GM18507 (cell line): ENCODE measurements around the gene RBMS3.
A peak's percentile ranks its signal among the peaks of the same experiment; 100 is the strongest.
"Not testable (repeated sequence)": the region's sequence is repeated elsewhere in the genome, so short reads cannot be mapped to it uniquely, and the experiment has no call there.

Experiments
- DNase-seq: peaks from one replicate; pipeline ENCODE4 v3.0.0; 2011; ENCODE audit warnings: low read depth; ENCODE audit not compliant: insufficient read length; ENCODE audit errors: extremely low spot score
- FAIRE-seq: peaks from 2 replicates; lab custom pipeline; 2011; peaks lifted over from hg19 to GRCh38; lab: Jason Lieb, UNC

Gene RBMS3

GRCh38 chr3:29301332-29302019 lies 20.6 kb downstream of the RBMS3 start:
- FAIRE-seq, result no peak
- DNase-seq, result no peak

DNA sequence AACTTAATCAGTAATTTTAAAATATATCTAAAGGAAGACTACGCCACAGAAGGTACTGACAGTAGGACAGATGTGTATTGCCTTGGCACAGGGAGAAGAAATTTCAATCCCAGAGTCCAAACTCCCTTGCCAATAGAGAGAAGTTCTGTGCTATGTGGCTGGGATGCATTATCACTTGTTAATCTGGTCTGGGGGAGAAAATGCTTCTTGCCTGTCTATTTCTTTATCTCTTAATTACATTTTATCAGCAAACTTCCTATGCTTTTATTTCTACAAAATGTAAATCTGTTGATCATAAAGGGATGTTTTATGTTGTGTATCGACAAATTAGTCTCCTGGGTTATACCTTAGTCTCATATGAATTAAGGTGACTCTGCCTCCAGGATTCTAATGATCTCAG lies 21.7 kb downstream of the RBMS3 start:
- no peak for FAIRE-seq
- no peak for DNase-seq

DNA sequence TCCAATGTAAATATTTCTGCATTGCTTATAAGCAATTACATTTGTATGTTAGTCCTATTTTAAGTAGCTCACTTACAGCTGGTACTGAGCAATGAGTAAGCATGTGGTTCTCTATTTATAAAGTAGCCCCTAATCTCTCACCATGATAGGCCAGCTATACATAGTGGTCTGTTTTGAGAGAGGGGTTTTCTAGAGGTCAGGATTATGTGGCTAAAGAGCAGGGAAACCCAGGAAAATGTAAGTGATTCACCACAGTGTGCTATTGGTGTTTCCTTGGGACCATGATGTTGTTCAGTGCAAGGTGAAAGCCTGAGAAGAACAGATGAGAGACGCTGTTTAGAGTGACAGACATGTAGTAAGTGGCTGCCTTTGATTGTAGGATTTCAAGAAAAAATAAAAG lies 26.4 kb downstream of the RBMS3 start:
- DNase-seq, result no peak
- FAIRE-seq, result no peak

GRCh38 chr3:29310865-29311264 lies 30.0 kb downstream of the RBMS3 start:
- no peak for DNase-seq
- no peak for FAIRE-seq

DNA sequence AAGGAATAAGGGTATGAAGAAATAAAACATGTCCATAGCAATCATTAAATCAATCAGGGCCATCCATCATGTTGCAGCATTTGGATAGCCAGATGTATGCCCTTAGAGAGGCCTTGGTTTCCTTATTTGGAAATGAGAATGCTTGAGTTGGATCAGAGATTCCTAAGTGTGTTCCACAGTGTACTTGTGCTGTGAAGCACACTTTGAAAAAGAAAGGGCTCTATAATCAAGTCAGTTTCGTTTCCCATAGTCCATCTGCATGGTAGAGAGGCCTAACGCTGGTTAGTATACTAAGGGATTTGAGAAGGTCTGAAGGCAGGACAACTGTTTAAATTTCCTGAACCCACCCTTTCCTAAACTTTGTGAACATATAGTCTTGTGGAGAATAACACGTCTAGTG lies 30.9 kb downstream of the RBMS3 start:
- DNase-seq (no peak), FAIRE-seq (no peak)

DNA sequence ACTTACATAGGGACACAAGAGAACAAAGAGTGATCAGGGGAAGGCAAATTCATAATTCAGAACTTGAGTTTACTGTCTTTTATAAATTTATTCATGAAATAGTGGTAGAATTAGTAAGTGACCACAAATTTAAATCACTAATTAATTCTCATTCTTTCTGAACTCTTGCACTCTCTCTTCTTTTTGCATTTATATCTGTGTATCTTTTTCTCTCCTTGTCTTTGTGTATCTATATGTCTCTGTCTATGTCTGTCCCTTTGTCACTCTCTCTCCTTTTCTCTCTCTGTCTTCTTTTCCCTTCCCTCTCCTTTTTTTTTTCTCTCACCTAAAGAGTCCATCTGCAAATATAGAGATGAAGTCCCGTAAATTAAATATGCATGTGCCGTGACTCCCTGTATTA lies 31.5 kb downstream of the RBMS3 start:
- FAIRE-seq, result no peak

GRCh38 chr3:29312960-29313452 lies 32.1 kb downstream of the RBMS3 start:
- FAIRE-seq (no peak), DNase-seq (no peak)

More for the DNA sequence above, 31.5 kb downstream of the RBMS3 start:
- DNase-seq, result no peak

DNA sequence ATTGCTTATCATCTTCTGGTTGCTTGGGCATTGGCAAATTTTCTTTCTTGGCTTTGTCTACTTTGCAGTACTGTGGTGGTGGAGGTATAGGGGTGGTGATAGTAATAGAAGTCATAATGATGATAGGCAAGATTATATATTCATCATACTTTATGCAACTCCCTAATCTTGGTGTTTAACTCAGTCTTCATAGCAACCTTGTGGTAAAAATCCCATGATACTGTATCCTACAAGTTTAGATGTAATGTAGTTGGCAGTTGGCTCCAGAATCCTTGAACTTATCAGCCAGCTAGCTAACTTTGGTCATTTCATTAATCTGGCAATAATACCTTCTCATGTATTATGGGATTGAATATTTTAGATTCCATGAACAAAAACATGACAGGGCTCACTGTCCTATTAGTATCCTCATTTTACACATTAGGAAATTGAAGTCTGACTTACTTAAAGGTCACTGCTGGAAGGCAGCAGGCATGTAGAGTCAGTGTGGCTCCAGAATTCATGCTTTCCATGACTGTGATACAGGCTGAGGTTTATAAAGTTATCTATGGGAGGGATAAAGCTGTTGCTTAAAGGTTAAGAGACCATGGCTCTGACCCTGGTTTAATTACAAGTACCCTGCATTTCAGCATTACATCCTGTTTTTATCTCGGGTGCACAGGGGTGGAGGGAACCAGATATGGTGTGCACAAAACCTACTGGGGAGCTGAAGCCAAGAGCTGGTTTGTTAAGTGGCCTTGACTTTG lies 33.3 kb downstream of the RBMS3 start:
- DNase-seq, result no peak

DNA sequence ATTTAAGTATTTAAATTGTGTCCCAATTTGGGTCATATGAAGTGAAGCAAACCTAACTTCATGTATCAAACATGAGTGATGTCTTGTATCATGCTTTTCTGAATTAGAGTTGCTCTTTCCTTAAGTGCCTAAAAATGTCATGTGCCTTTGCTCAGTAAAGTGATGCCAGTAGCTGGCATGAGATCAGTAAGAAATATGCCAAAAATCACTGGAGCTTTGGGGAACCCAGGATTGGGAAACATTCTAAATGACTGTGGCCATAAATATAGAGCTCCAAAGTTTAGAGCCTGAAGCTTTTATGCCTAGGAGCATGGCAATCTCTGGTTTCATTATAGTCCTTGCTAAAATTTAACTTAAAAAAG lies 33.8 kb downstream of the RBMS3 start:
- DNase-seq (no peak), FAIRE-seq (no peak)

More for the DNA sequence above, 33.3 kb downstream of the RBMS3 start:
- FAIRE-seq, result no peak

GRCh38 chr3:29317659-29318173 lies 36.8 kb downstream of the RBMS3 start:
- DNase-seq, result no peak
- FAIRE-seq, result peak; percentile 12

GRCh38 chr3:29318251-29318650 lies 37.4 kb downstream of the RBMS3 start:
- FAIRE-seq, result no peak
- no peak for DNase-seq

DNA sequence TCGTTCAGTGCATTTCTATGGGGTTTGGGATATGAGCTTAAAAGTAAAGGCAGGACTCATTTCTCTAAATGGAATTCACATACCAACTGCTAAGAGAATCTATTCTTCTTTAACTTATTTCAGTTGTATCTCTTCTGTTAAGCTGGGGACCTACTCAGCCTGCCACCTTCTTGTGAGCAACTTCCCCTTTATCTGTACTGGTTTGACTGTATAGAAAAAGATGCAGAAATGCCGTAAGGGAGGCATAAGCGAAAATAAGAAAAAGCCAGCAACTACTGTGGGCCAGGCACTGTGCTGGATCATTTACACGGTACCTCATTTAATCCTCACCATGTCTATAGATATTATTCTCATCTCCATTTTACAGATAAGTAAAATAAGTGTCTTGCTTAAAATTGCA lies 38.4 kb downstream of the RBMS3 start:
- peak; percentile 78 for FAIRE-seq

GRCh38 chr3:29319798-29320197 lies 38.9 kb downstream of the RBMS3 start:
- DNase-seq (no peak), FAIRE-seq (peak; percentile 51)

More for the DNA sequence above, 38.4 kb downstream of the RBMS3 start:
- no peak for DNase-seq

DNA sequence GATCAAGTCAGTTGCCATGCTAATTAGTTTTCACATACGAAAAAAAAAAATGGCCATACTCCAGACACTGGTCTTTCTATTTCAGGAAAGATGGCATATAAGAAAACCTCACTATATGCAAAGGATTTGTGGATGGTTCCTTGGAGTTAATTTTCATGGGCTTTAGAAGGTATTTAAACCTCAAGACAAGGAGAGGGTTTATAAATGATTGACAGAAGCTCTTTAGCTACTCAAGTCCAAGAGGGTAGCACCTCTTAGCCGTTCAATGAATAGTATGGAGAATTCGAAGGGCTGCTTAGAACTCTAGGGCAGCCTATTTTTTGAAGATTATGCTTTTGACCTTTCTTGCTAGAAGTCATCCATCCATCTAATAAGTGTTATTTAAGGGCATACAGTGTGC lies 41.7 kb downstream of the RBMS3 start:
- DNase-seq, result no peak

GRCh38 chr3:29324180-29324651 lies 43.3 kb downstream of the RBMS3 start:
- DNase-seq, result peak; percentile 8
- peak; percentile 95 for FAIRE-seq

More for the DNA sequence above, 41.7 kb downstream of the RBMS3 start:
- no peak for FAIRE-seq

GRCh38 chr3:29326540-29326939 lies 45.7 kb downstream of the RBMS3 start:
- not testable (repeated sequence) for DNase-seq

DNA sequence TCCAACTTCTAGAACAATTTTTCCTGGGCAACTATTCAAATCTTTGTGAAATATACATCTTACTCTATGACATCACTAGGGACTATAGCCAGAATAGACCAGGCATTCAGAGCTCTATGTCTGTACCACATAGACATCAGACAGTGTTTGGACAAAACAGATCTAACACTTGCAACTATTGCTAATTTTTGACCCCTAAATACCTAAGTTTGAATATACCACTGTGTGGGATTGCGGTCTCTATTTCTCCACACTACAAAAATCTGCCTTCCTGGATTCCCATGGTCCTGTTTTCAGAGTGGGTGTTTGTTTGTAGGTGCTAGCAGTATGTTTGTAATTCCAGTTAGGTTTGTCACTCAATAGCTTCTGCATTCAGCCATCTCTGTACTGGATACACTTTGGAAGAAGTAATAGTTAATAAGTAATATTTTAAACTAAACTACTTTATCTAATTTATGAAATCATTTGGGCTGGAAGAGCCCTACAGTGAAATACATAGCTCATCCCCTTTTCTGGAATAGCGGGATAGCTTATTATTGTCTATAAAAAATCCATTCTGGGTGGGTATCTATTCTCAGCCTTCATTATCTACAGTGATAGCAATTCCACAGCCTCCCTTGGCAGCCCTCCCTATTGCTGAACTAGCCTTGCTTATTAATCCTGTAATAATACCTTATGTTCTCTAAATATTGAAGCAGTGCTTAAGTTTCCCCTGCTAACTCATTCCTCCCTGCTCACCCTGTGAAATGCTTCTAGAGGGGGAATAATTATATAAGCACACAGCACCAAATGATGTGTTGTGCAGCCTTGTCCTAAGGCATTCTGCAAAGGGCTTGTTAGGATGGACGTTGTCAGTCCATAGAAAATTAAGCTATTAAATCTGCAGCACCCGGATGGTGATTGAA lies 49.4 kb downstream of the RBMS3 start:
- FAIRE-seq, result no peak
- DNase-seq, result no peak

More at GRCh38 chr3:29326540-29326939, 45.7 kb downstream of the RBMS3 start:
- FAIRE-seq, result not testable (repeated sequence)

DNA sequence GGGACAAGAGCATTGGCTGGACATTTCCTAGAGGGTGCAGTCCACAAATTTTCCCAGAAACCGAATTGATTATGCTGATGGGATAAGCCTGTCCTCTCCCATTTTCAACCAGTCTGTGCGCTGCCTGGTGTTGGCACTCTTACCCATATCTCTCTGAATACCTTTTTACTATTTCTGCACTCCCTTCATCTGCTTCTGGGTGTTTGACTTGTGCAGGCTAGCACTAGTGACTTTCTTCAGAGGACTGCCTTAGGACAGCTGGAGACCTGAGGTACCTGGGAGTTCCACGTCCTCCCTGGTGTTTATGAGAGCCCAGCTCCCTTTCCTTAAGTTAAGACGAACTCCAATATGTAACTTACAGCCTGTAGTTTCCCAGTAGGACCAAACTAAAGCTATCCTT lies 50.2 kb downstream of the RBMS3 start:
- FAIRE-seq, result no peak
- DNase-seq, result no peak

- FAIRE-seq (no peak), DNase-seq (no peak)
Observed at GRCh38 chr3:29331456-29332194, 50.8 kb downstream of the RBMS3 start.
